Heart right ventricle (tissue), 16 donors: Measurements from ENCODE around the gene YPEL2. TPM values are rescaled to one million over a fixed set of nuclear protein-coding genes. Genes with fewer than 3 reads are reported as not detected.

ENCODE experiments used
- ATAC-seq, 8 donors: fragments of 200-7000 bp; cut with Tn5 transposase; one replicate each; pipeline ENCODE4 v1.9.1; 2020; ENCODE audit warnings: mild to moderate bottlenecking in 8 of 8, moderate library complexity in 8 of 8, moderate number of reproducible peaks in 1 of 8
- DNase-seq, 2 donors: peaks; one replicate each; pipeline ENCODE4 v3.0.0-alpha.2; 2020
- H3K27ac ChIP-seq, 10 donors: fragments of 200-600 bp; sonication (generic) in 2 of 10; one replicate each; pipeline versions ENCODE4 v1.5.0 to v1.8.0; 2020 to 2022; ENCODE audit warnings: mild to moderate bottlenecking in 3 of 10
- H3K27me3 ChIP-seq, 7 donors: fragments of 200-600 bp; one replicate each; pipeline ENCODE4 v1.8.0; 2021 to 2022; ENCODE audit warnings: mild to moderate bottlenecking in 2 of 7
- H3K36me3 ChIP-seq, 9 donors: fragments of 200-600 bp; sonication (generic) in 1 of 9; one replicate each; pipeline versions ENCODE4 v1.5.0 to v1.8.0; 2020 to 2022; ENCODE audit warnings: mild to moderate bottlenecking in 2 of 9
- H3K4me1 ChIP-seq, 9 donors: fragments of 200-600 bp; sonication (generic) in 1 of 9; one replicate each; pipeline versions ENCODE4 v1.5.0 to v1.8.0; 2020 to 2022; ENCODE audit warnings: mild to moderate bottlenecking in 4 of 9
- H3K4me3 ChIP-seq, 10 donors: fragments of 200-600 bp; sonication (generic) in 2 of 10; one replicate each; pipeline versions ENCODE4 v1.5.0 to v1.8.0; 2020 to 2022; ENCODE audit warnings: mild to moderate bottlenecking in 7 of 10, moderate library complexity in 2 of 10
- H3K9me3 ChIP-seq, 11 donors: fragments of 200-600 bp in 10 of 11; sonication (generic) in 2 of 11; one replicate each; pipeline versions ENCODE4 v1.5.0 to v1.8.0; 2013 to 2022; ENCODE audit warnings: mild to moderate bottlenecking in 2 of 11, control low read depth in 1 of 11, moderate library complexity in 1 of 11
- WGBS, 2 donors: extraction: QIAGEN DNeasy Blood & Tissue Kit; methylation state at CpG; one replicate each; pipeline ENCODE4 v1.1.7; 2013; ENCODE audit warnings: inconsistent platforms in 1 of 2; 5-methylcytosine and 5-hydroxymethylcytosine counted together
- intact Hi-C, 10 donors: fragments of 100-400 bp; cut with DNase I; formaldehyde crosslinking; loops; one replicate each; pipeline versions ENCODE4 v1.11.1 to v1.14.2; 2022
- polyA plus RNA-seq, 2 donors: library from polyadenylated mRNA; stranded (reverse); fragments of 200-250 nt; gene quantifications; one replicate each; pipeline ENCODE4 v1.2.3, GENCODE V29; 2013
- total RNA-seq, 10 donors: library from RNA; stranded (reverse); fragmentation: NEBNext Ultra II Directional in 3 of 10; extraction: Animal tissue kit (Norgen Biotek cat#: 25700) in 3 of 10; gene quantifications; one replicate each; pipeline versions ENCODE4 v1.2.1 to v1.2.4, GENCODE V29; 2021 to 2023
- TF ChIP-seq, protein P1 (sequence below), 9 donors: fragments of 200-600 bp; sonication (generic) in 2 of 9; IDR thresholded peaks; one replicate each; pipeline versions ENCODE4 v1.5.0 to v1.8.0; 2021 to 2022; ENCODE audit warnings: antibody characterized with exemption in 9 of 9, mild to moderate bottlenecking in 5 of 9, moderate library complexity in 1 of 9
- donor health status: Arrhythmogenic right ventricular cardiomyopathy.
- donor health status: ischemic (EF 13 %, LVEDD 7.1; RV severe dilation, severe dysfunction).
- donor health status: healthy with polysubstance abuse.
- donor health status: DM: no; HTN: yes; CAD: no.
- donor health status: DM: no; HTN: no; CAD: no.
- donor health status: ischemic (EF 25% LVEDD 6.9; RV normal size, moderate dysfunction).
- donor health status: ischemic (EF 25% LVEDD 5.7; RV mildly dilated, moderate dysfunction).
- donor health status: healthy.
- donor health status: DM: yes; HTN: yes; CAD: no.
- donor health status: Ischemic cardiomyopathy.
- donor health status: ischemic (EF 35%, LVEDD 5.7; RV mildly dilated, moderate dysfunction).
- donor health status: nonischemic (EF 11% LVEDD 7.7; RV severe dilation, severe dysfunction).
- donor health status: DM: yes; HTN: yes; CAD: no.
- donor health status: PGD.
- donor health status: ischemic (EF 29% LVEDD 5.4; RV normal size, mild dysfunction).
- donor health status: nonischemic (EF 23%, LVEDD 6.1; RV moderate dilation, normal function).

YPEL2 gene
- total and polyA plus RNA-seq, 12 donors = 5.0 to 57.1 (median 36.5) TPM

- Histone ChIP-seq H3K4me3 (no peak overlapping the region), H3K27ac (peak overlapping the region in 6 of 10 donors; percentile 17 to 65 (median 38)), H3K9me3 (no peaks in the 10 kb centered on the region), H3K27me3 (no peaks in the 10 kb centered on the region), H3K4me1 (peaks cover 29 to 100% (median 90%) of the 10 kb centered on the region in 9 donors), H3K36me3 (peaks cover 0 to 29% (median 0%) of the 10 kb centered on the region in 9 donors)
- WGBS, 2 donors = 47 to 51% methylated on average over 3 of the region's 3 CpGs
- DNase-seq (no peak), ATAC-seq (no peak)
- intact Hi-C loops = no loop called here
- TF ChIP-seq, protein P1, sequence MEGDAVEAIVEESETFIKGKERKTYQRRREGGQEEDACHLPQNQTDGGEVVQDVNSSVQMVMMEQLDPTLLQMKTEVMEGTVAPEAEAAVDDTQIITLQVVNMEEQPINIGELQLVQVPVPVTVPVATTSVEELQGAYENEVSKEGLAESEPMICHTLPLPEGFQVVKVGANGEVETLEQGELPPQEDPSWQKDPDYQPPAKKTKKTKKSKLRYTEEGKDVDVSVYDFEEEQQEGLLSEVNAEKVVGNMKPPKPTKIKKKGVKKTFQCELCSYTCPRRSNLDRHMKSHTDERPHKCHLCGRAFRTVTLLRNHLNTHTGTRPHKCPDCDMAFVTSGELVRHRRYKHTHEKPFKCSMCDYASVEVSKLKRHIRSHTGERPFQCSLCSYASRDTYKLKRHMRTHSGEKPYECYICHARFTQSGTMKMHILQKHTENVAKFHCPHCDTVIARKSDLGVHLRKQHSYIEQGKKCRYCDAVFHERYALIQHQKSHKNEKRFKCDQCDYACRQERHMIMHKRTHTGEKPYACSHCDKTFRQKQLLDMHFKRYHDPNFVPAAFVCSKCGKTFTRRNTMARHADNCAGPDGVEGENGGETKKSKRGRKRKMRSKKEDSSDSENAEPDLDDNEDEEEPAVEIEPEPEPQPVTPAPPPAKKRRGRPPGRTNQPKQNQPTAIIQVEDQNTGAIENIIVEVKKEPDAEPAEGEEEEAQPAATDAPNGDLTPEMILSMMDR (IDR thresholded peaks at IDR 0.05) = no peak
These were observed 29.9 kb downstream of the YPEL2 start for GRCh38 chr17:59361386-59361785.

GRCh38 chr17:59361916-59362810 is 30.7 kb downstream of the YPEL2 start:
- intact Hi-C loops = no loop called here
- Histone ChIP-seq H3K36me3 (peaks cover 0 to 22% (median 0%) of the 10 kb centered on the region in 9 donors), H3K4me1 (peaks cover 36 to 100% (median 91%) of the 10 kb centered on the region in 9 donors), H3K27me3 (no peaks in the 10 kb centered on the region), H3K4me3 (no peak overlapping the region), H3K27ac (peak overlapping the region in 8 of 10 donors; percentile 8 to 65 (median 38)), H3K9me3 (no peaks in the 10 kb centered on the region)
- WGBS, 2 donors = 42 to 48% methylated on average over 7 of the region's 7 CpGs
- ATAC-seq (no peak), DNase-seq (no peak)
- TF ChIP-seq, protein P1 (IDR thresholded peaks at IDR 0.05) = no peak

DNA sequence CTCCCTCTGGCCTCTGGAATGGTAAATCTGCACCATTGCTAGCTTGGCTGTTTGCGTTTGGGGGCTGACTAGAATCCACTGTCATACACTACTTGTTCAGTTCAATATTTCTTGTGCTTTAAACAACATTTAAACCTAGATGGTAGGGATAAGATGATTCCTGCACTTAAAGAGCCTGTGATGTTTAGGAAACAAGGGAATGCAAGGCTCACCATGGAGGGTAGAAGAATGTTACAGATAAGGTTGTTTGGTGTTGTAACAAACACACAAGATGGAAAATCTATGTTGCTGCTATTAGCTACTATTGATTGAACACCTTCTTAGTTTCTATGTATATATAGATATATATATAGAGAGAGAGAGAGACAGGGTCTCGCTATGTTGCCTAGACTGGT is 31.4 kb downstream of the YPEL2 start:
- peaks cover 39 to 100% (median 91%) of the 10 kb centered on the region in 9 donors for H3K4me1 ChIP-seq
- no peak overlapping the region for H3K4me3 ChIP-seq
- H3K27ac ChIP-seq = peak overlapping the region in 8 of 10 donors; percentile 8 to 65 (median 38)
- ATAC-seq (no peak), DNase-seq (no peak)
- H3K27me3 ChIP-seq = no peaks in the 10 kb centered on the region
- H3K36me3 ChIP-seq = peaks cover 0 to 22% (median 0%) of the 10 kb centered on the region in 9 donors
- WGBS, 2 donors = 64 to 78% methylated on average over 2 of the region's 2 CpGs
- H3K9me3 ChIP-seq = no peaks in the 10 kb centered on the region
- intact Hi-C loops = no loop called here
- TF ChIP-seq, protein P1 (IDR thresholded peaks at IDR 0.05) = no peak

DNA sequence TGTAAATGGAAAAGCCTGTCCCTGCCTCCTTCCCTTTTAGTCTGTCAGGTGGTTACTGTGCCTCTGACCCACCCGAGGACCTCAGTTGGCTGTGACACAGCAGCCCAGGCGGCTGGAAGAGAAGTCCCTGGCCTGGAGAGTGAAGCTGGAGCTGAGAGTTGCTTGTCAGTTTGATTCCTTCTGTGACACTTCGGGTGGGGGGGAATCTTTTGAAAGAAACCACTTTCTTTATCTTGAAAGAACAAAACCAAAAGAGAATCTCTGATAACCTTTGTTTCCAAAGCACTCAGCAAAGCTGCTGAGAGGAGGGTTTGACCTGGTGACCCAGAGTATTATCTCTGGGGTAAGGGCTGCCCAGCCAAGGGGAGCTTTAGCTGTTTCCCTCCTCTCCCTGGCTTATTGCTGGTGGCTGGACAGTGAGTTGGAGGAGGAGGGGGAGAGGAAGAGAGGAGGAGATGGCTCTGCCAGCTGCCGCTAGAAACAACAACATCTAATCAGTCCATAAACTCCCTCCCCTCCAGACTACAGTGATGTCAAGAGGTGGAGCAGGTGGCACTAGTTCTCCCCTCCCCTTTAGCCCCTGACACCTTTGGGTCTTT is 34.0 kb downstream of the YPEL2 start:
- peak overlapping the region in 1 of 10 donors; percentile 3 for H3K4me3 ChIP-seq
- intact Hi-C loops = loop anchor here in 4 of 10 donors (5.0 kb wide), 3 partner anchors 33 to 72 kb away; partner anchors contain the start of gene YPEL2 (in 3 of the 4)
- peak; percentile 12 to 36 (median 16) for ATAC-seq
- WGBS, 2 donors = 2 to 12% methylated on average over 4 of the region's 4 CpGs
- peaks cover 0 to 10% (median 0%) of the 10 kb centered on the region in 9 donors for H3K36me3 ChIP-seq
- H3K9me3 ChIP-seq = no peaks in the 10 kb centered on the region
- TF ChIP-seq, protein P1 (IDR thresholded peaks at IDR 0.05) = no peak
- DNase-seq = no peak
- H3K4me1 ChIP-seq = peaks cover 52 to 100% (median 99%) of the 10 kb centered on the region in 9 donors
- H3K27ac ChIP-seq = peak overlapping the region; percentile 81 to 97 (median 92)
- no peaks in the 10 kb centered on the region for H3K27me3 ChIP-seq
